Esophagus squamous epithelium (tissue), 5 donors: Measurements from ENCODE around the gene FMO4. TPM values are rescaled to one million over a fixed set of nuclear protein-coding genes. Genes with fewer than 3 reads are reported as not detected.

Experiments used
- DNase-seq: peaks from one replicate; lab custom pipeline; 2025; lab: John Stamatoyannopoulos, UW
- H3K27ac ChIP-seq, 4 donors: fragments of 200-600 bp; sonication (generic); one replicate each; pipeline ENCODE4 v1.5.1; 2016 to 2019; ENCODE audit warnings: mild to moderate bottlenecking in 1 of 4
- H3K27me3 ChIP-seq, 4 donors: fragments of 200-600 bp; sonication (generic); 1 replicate in 3 of 4; 2 replicates in 1 of 4; pipeline versions ENCODE4 v1.5.1 to v1.6.0; 2017 to 2021; ENCODE audit warnings: antibody characterized with exemption in 1 of 4
- H3K36me3 ChIP-seq, 3 donors: fragments of 200-600 bp; sonication (generic); one replicate each; pipeline ENCODE4 v1.5.1; 2016 to 2019
- H3K4me1 ChIP-seq, 3 donors: fragments of 200-600 bp; sonication (generic); one replicate each; pipeline ENCODE4 v1.5.1; 2017 to 2019
- H3K4me3 ChIP-seq, 4 donors: fragments of 200-600 bp; sonication (generic); 1 replicate in 3 of 4; 2 replicates in 1 of 4; pipeline ENCODE4 v1.5.1; 2016 to 2019; ENCODE audit warnings: mild to moderate bottlenecking in 2 of 4, moderate library complexity in 1 of 4
- H3K9me3 ChIP-seq, 3 donors: fragments of 200-600 bp; sonication (generic); one replicate each; pipeline ENCODE4 v1.5.1; 2016 to 2019
- POLR2A ChIP-seq, 4 donors: fragments of 450-650 bp; IDR thresholded peaks; one replicate each; pipeline ENCODE4 v1.6.1; 2017; ENCODE audit warnings: antibody characterized with exemption in 4 of 4, mild to moderate bottlenecking in 4 of 4, moderate library complexity in 3 of 4
- WGBS, 2 donors: methylation state at CpG; one replicate each; pipeline ENCODE4 v1.1.5; 2018; 5-methylcytosine and 5-hydroxymethylcytosine counted together
- intact Hi-C: fragments of 100-400 bp; cut with DNase I; formaldehyde crosslinking; loops from one replicate; pipeline ENCODE4 v1.15.0; 2022
- total RNA-seq, 4 donors: library from RNA; depleted of rRNA; stranded (reverse); fragments of >200 nt; gene quantifications; one replicate each; pipeline ENCODE4 v1.1.0, GENCODE V29; 2016
- TF ChIP-seq, protein P1 (sequence below), 6 experiments: fragments of 450-650 bp in 4 of 6; fragments of 200-600 bp in 2 of 6; sonication (generic) in 2 of 6; IDR thresholded peaks; one replicate each; pipeline ENCODE4 v1.5.1; 2016 to 2019; ENCODE audit warnings: antibody characterized with exemption in 6 of 6, mild to moderate bottlenecking in 4 of 6, moderate library complexity in 4 of 6
- donor health status: DM: yes; HTN: yes; CAD: no.

Gene FMO4
- total RNA-seq, 4 donors from 2014 or later: 1.3 to 9.1 (median 4.6) TPM

DNA sequence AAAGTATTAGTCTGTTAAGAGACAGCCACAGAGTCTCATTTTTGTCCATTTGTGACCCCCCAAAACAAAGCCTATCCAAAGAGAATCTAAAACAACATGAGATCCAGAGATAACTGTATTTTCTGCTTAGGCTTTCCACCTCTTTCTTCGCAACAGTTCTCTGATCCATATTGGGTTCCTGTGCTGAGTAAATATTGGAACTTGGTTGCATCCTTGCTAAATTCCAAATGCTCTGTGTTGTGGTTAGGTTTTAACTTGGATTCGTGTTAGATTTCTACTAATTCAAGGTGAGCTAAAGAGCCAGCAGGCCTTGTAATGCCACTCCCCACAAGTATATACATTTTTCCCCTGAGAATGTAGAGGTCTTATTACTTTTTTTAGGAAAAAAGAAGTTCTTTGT, 36.4 kb upstream of the FMO4 start:
- no peak for DNase-seq
- no peak overlapping the region for H3K4me3 ChIP-seq
- intact Hi-C loops: no loop called here
- WGBS, 2 donors: 70 to 76% methylated on average over 2 of the region's 2 CpGs
- H3K27me3 ChIP-seq: no peaks in the 10 kb centered on the region
- no peak overlapping the region for H3K27ac ChIP-seq
- no peak for TF ChIP-seq POLR2A (IDR thresholded peaks at IDR 0.05)
- TF ChIP-seq, protein P1, sequence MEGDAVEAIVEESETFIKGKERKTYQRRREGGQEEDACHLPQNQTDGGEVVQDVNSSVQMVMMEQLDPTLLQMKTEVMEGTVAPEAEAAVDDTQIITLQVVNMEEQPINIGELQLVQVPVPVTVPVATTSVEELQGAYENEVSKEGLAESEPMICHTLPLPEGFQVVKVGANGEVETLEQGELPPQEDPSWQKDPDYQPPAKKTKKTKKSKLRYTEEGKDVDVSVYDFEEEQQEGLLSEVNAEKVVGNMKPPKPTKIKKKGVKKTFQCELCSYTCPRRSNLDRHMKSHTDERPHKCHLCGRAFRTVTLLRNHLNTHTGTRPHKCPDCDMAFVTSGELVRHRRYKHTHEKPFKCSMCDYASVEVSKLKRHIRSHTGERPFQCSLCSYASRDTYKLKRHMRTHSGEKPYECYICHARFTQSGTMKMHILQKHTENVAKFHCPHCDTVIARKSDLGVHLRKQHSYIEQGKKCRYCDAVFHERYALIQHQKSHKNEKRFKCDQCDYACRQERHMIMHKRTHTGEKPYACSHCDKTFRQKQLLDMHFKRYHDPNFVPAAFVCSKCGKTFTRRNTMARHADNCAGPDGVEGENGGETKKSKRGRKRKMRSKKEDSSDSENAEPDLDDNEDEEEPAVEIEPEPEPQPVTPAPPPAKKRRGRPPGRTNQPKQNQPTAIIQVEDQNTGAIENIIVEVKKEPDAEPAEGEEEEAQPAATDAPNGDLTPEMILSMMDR (IDR thresholded peaks at IDR 0.05): no peak
- H3K36me3 ChIP-seq: no peaks in the 10 kb centered on the region
- no peaks in the 10 kb centered on the region for H3K9me3 ChIP-seq
- no peaks in the 10 kb centered on the region for H3K4me1 ChIP-seq

GRCh38 chr1:171279234-171279633, 34.7 kb upstream of the FMO4 start:
- intact Hi-C loops: no loop called here
- no peaks in the 10 kb centered on the region for H3K36me3 ChIP-seq
- no peak overlapping the region for H3K4me3 ChIP-seq
- TF ChIP-seq, protein P1 (IDR thresholded peaks at IDR 0.05): no peak
- TF ChIP-seq POLR2A (IDR thresholded peaks at IDR 0.05): no peak
- WGBS, 2 donors: 78% methylated on average over 2 of the region's 2 CpGs
- H3K27me3 ChIP-seq: no peaks in the 10 kb centered on the region
- H3K4me1 ChIP-seq: no peaks in the 10 kb centered on the region
- H3K27ac ChIP-seq: no peak overlapping the region
- no peaks in the 10 kb centered on the region for H3K9me3 ChIP-seq
- no peak for DNase-seq

DNA sequence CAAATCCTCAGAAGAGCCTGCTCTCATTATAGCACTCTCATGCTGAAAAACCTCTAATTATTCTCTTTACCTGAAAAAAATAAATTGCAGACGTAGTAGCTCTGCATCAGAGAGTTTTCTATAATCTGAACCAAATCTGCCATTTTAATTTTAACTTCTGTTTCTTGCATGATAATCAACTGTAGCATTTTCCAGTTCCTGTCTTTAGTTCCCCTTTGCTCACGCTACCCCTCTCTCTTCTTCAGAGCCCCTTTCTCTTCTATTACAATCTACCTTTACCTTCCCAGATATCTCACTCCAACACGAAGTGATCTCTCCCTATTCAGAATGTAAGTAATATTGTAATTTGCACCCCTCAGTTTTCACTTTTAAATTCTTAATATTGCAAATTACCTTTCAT, 34.3 kb upstream of the FMO4 start:
- DNase-seq: no peak
- H3K27me3 ChIP-seq: no peaks in the 10 kb centered on the region
- intact Hi-C loops: no loop called here
- no peak overlapping the region for H3K4me3 ChIP-seq
- no peak for TF ChIP-seq POLR2A (IDR thresholded peaks at IDR 0.05)
- TF ChIP-seq, protein P1 (IDR thresholded peaks at IDR 0.05): no peak
- H3K9me3 ChIP-seq: no peaks in the 10 kb centered on the region
- no peaks in the 10 kb centered on the region for H3K4me1 ChIP-seq
- no peak overlapping the region for H3K27ac ChIP-seq
- H3K36me3 ChIP-seq: no peaks in the 10 kb centered on the region
- 59 to 76% methylated on average over 3 of the region's 3 CpGs for WGBS, 2 donors

GRCh38 chr1:171280599-171280998, 33.4 kb upstream of the FMO4 start:
- Histone ChIP-seq H3K9me3 (no peaks in the 10 kb centered on the region), H3K27me3 (no peaks in the 10 kb centered on the region), H3K4me3 (no peak overlapping the region), H3K36me3 (no peaks in the 10 kb centered on the region), H3K27ac (no peak overlapping the region), H3K4me1 (no peaks in the 10 kb centered on the region)
- WGBS, 2 donors: 82 to 94% methylated on average over 7 of the region's 7 CpGs
- TF ChIP-seq, protein P1 (IDR thresholded peaks at IDR 0.05): no peak
- no peak for TF ChIP-seq POLR2A (IDR thresholded peaks at IDR 0.05)
- intact Hi-C loops: no loop called here
- DNase-seq: no peak

- Histone ChIP-seq H3K36me3 (no peaks in the 10 kb centered on the region), H3K9me3 (no peaks in the 10 kb centered on the region), H3K4me1 (peaks cover 0 to 12% (median 6%) of the 10 kb centered on the region in 3 donors), H3K4me3 (no peak overlapping the region), H3K27me3 (no peaks in the 10 kb centered on the region), H3K27ac (peak overlapping the region in 3 of 4 donors; percentile 23 to 53 (median 53))
- DNase-seq: no peak
- TF ChIP-seq, protein P1 (IDR thresholded peaks at IDR 0.05): no peak
- no peak for TF ChIP-seq POLR2A (IDR thresholded peaks at IDR 0.05)
- WGBS, 2 donors: 19 to 32% methylated on average over 4 of the region's 4 CpGs
- intact Hi-C loops: no loop called here
These were observed 27.8 kb upstream of the FMO4 start for GRCh38 chr1:171286032-171286705.
